ENCODE measurements around the gene DIAPH2.

Gene DIAPH2

DNA sequence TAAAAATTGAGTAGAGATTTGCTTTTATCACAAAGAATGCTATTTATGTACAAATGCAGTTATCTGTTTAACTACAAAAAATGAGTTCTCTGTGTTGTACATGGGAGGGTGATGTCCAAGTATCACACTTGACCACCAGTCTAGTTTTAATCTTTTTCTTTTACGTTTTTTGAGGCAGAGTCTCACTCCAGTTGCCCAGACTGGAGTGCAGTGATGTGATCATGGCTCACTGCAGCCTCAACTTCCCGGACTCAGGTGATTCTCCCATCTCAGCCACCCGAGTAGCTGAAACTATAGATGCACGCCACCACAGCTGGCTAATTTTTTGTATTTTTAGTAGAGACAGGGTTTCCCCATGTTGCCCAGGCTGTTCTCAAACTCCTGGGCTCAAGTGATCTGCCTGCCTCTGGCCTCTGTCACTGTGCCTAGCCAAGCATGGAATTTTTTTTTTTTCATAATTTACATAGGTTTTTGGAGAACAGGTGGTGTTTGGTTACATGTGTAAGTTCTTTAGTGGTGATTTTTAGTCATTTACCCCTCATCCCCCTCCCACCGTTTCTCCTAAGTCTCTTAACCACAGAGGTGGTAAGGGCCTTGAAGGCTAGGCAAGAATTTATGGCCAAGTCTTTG is 151.1 kb downstream of the DIAPH2 start (continued):
- TF ChIP-seq, protein P1, sequence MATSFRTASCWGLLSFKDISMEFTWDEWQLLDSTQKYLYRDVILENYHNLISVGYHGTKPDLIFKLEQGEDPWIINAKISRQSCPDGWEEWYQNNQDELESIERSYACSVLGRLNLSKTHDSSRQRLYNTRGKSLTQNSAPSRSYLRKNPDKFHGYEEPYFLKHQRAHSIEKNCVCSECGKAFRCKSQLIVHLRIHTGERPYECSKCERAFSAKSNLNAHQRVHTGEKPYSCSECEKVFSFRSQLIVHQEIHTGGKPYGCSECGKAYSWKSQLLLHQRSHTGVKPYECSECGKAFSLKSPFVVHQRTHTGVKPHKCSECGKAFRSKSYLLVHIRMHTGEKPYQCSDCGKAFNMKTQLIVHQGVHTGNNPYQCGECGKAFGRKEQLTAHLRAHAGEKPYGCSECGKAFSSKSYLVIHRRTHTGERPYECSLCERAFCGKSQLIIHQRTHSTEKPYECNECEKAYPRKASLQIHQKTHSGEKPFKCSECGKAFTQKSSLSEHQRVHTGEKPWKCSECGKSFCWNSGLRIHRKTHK (tag by site-specific recombination; IDR thresholded peaks at IDR 0.05), result no peak
- TF ChIP-seq ZNF155 (tag by site-specific recombination; IDR thresholded peaks at IDR 0.05), result no peak
- no peak for TF ChIP-seq ZNF571 (tag by site-specific recombination; IDR thresholded peaks at IDR 0.05)
- no peak for TF ChIP-seq KLF8 (tag by site-specific recombination; IDR thresholded peaks at IDR 0.05)
- TF ChIP-seq, protein P2, sequence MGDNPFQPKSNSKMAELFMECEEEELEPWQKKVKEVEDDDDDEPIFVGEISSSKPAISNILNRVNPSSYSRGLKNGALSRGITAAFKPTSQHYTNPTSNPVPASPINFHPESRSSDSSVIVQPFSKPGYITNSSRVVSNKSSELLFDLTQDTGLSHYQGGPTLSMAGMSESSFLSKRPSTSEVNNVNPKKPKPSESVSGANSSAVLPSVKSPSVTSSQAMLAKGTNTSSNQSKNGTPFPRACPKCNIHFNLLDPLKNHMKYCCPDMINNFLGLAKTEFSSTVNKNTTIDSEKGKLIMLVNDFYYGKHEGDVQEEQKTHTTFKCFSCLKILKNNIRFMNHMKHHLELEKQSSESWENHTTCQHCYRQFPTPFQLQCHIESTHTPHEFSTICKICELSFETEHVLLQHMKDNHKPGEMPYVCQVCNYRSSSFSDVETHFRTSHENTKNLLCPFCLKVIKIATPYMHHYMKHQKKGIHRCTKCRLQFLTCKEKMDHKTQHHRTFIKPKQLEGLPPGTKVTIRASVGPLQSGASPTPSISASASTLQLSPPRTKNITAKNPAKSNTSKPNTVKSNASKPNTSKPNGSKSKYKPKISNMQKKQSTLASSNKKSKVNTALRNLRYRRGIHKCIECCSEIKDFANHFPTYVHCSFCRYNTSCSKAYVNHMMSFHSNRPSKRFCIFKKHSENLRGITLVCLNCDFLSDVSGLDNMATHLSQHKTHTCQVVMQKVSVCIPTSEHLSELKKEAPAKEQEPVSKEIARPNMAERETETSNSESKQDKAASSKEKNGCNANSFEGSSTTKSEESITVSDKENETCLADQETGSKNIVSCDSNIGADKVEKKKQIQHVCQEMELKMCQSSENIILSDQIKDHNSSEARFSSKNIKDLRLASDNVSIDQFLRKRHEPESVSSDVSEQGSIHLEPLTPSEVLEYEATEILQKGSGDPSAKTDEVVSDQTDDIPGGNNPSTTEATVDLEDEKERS (tag by site-specific recombination; IDR thresholded peaks at IDR 0.05), result no peak

DNA sequence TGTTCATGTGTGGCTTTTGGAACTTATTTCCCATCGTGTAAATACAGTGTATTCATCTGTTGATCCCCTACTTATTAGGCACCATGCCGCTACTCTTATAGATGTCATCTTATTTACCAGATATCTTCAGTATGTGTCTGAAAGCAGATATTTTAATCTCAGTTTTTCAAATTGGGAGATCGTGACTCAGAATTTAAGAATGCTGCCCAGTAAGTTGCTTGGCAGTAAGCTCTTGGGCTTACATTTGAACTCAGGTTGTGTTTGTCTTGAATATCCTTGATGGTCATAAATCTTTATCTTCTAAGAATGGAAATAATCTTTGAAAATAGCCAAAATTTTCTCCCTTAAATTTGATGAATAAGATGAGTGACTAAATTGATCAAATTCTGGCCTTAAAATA is 153.2 kb downstream of the DIAPH2 start:
- Histone ChIP-seq H3K4me1 (ENCODE audit: control insufficient read depth, insufficient read depth, low read length) (no peaks in the 10 kb centered on the region), H3K27ac (ENCODE audit: extremely low read depth, low read depth, low read length) (no peak overlapping the region), H3K36me3 (ENCODE audit: control insufficient read depth in 2 of 2, insufficient read depth in 1 of 2, low read length in 2 of 2) (no peaks in the 10 kb centered on the region), H3K4me3 (ENCODE audit: low read depth, low read length) (no peak overlapping the region), H3K9me3 (ENCODE audit: control insufficient read depth, insufficient read depth, low read depth, low read length) (no peaks in the 10 kb centered on the region)
- CTCF ChIA-PET, result no interaction called here
- no peak for TF ChIP-seq SCRT2 (tag by site-specific recombination; IDR thresholded peaks at IDR 0.05)
- no peak for TF ChIP-seq BCL11A (tag by site-specific recombination; IDR thresholded peaks at IDR 0.05; ENCODE audit: low read depth)
- TF ChIP-seq ZNF248 (tag by site-specific recombination; IDR thresholded peaks at IDR 0.05), result no peak
- TF ChIP-seq ZNF776 (tag by site-specific recombination; IDR thresholded peaks at IDR 0.05; ENCODE audit: borderline replicate concordance), result no peak
- no peak for TF ChIP-seq ZNF843 (tag by site-specific recombination; IDR thresholded peaks at IDR 0.05)
- TF ChIP-seq ZNF585B (tag by site-specific recombination; IDR thresholded peaks at IDR 0.05), result no peak
- no peak for TF ChIP-seq ZNF423 (tag by site-specific recombination; IDR thresholded peaks at IDR 0.05)
- no peak for TF ChIP-seq ZNF302 (tag by site-specific recombination; IDR thresholded peaks at IDR 0.05; ENCODE audit: low read depth)
- no peak for TF ChIP-seq ZNF548 (tag by site-specific recombination; IDR thresholded peaks at IDR 0.05)
- no peak for TF ChIP-seq ZNF132 (tag by site-specific recombination; IDR thresholded peaks at IDR 0.05; ENCODE audit: borderline replicate concordance)
- no peak for TF ChIP-seq ZNF514 (tag by site-specific recombination; IDR thresholded peaks at IDR 0.05)
- TF ChIP-seq ZNF335 (tag by site-specific recombination; conservative IDR thresholded peaks at IDR 0.05), result no peak
- TF ChIP-seq ZNF157 (tag by site-specific recombination; IDR thresholded peaks at IDR 0.05), result no peak
- no peak for TF ChIP-seq ZNF664 (tag by site-specific recombination; IDR thresholded peaks at IDR 0.05)
- TF ChIP-seq MYNN (tag by site-specific recombination; IDR thresholded peaks at IDR 0.05; ENCODE audit: borderline replicate concordance), result no peak
- TF ChIP-seq ZBTB17 (tag by site-specific recombination; IDR thresholded peaks at IDR 0.05), result no peak
- no peak for TF ChIP-seq KLF16 (tag by site-specific recombination; IDR thresholded peaks at IDR 0.05)
- TF ChIP-seq, protein P3, sequence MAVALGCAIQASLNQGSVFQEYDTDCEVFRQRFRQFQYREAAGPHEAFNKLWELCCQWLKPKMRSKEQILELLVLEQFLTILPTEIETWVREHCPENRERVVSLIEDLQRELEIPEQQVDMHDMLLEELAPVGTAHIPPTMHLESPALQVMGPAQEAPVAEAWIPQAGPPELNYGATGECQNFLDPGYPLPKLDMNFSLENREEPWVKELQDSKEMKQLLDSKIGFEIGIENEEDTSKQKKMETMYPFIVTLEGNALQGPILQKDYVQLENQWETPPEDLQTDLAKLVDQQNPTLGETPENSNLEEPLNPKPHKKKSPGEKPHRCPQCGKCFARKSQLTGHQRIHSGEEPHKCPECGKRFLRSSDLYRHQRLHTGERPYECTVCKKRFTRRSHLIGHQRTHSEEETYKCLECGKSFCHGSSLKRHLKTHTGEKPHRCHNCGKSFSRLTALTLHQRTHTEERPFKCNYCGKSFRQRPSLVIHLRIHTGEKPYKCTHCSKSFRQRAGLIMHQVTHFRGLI (tag by site-specific recombination; IDR thresholded peaks at IDR 0.05), result no peak
- TF ChIP-seq, protein P4, sequence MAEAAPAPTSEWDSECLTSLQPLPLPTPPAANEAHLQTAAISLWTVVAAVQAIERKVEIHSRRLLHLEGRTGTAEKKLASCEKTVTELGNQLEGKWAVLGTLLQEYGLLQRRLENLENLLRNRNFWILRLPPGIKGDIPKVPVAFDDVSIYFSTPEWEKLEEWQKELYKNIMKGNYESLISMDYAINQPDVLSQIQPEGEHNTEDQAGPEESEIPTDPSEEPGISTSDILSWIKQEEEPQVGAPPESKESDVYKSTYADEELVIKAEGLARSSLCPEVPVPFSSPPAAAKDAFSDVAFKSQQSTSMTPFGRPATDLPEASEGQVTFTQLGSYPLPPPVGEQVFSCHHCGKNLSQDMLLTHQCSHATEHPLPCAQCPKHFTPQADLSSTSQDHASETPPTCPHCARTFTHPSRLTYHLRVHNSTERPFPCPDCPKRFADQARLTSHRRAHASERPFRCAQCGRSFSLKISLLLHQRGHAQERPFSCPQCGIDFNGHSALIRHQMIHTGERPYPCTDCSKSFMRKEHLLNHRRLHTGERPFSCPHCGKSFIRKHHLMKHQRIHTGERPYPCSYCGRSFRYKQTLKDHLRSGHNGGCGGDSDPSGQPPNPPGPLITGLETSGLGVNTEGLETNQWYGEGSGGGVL (tag by site-specific recombination; IDR thresholded peaks at IDR 0.05), result no peak
- no peak for TF ChIP-seq ZNF174 (tag by site-specific recombination; IDR thresholded peaks at IDR 0.05)
- POLR2A ChIA-PET, result no interaction called here

Data from HEK293 (cell line).